Measurements from ENCODE around the gene GPR158.

GPR158 gene

GRCh38 chr10:25177754-25178135 lies 2.9 kb downstream of the GPR158 start:
- peaks cover 49% of the 10 kb centered on the region for H3K27me3 Mint-ChIP-seq
- no peaks in the 10 kb centered on the region for H3K9me3 Mint-ChIP-seq
- ATAC-seq = no peak
- no peak overlapping the region for H3K27ac Mint-ChIP-seq
- peaks cover 12% of the 10 kb centered on the region for H3K4me1 Mint-ChIP-seq
- no peak overlapping the region for H3K4me3 Mint-ChIP-seq
- H3K36me3 Mint-ChIP-seq = no peaks in the 10 kb centered on the region

GRCh38 chr10:25178411-25178810 lies 3.6 kb downstream of the GPR158 start:
- Mint-ChIP-seq H3K27me3 (peaks cover 45% of the 10 kb centered on the region), H3K4me3 (no peak overlapping the region), H3K27ac (no peak overlapping the region), H3K9me3 (no peaks in the 10 kb centered on the region), H3K4me1 (peaks cover 12% of the 10 kb centered on the region), H3K36me3 (no peaks in the 10 kb centered on the region)
- ATAC-seq = no peak

- Mint-ChIP-seq H3K4me3 (no peak overlapping the region), H3K4me1 (peaks cover 12% of the 10 kb centered on the region), H3K36me3 (no peaks in the 10 kb centered on the region), H3K27me3 (peaks cover 26% of the 10 kb centered on the region), H3K9me3 (no peaks in the 10 kb centered on the region), H3K27ac (no peak overlapping the region)
- no peak for ATAC-seq
Observed at GRCh38 chr10:25180801-25181200, 6.0 kb downstream of the GPR158 start.

- H3K27me3 Mint-ChIP-seq = peaks cover 14% of the 10 kb centered on the region
- no peak overlapping the region for H3K27ac Mint-ChIP-seq
- ATAC-seq = no peak
- H3K4me1 Mint-ChIP-seq = no peaks in the 10 kb centered on the region
- H3K4me3 Mint-ChIP-seq = no peak overlapping the region
- peaks cover 5% of the 10 kb centered on the region for H3K36me3 Mint-ChIP-seq
- H3K9me3 Mint-ChIP-seq = no peaks in the 10 kb centered on the region
Observed at GRCh38 chr10:25182636-25183035, 7.8 kb downstream of the GPR158 start.

GRCh38 chr10:25191162-25191895 lies 16.5 kb downstream of the GPR158 start:
- peaks cover 2% of the 10 kb centered on the region for H3K9me3 Mint-ChIP-seq
- no peak for ATAC-seq
- no peak overlapping the region for H3K27ac Mint-ChIP-seq
- H3K27me3 Mint-ChIP-seq = peaks cover 2% of the 10 kb centered on the region
- no peak overlapping the region for H3K4me3 Mint-ChIP-seq
- H3K4me1 Mint-ChIP-seq = no peaks in the 10 kb centered on the region
- no peaks in the 10 kb centered on the region for H3K36me3 Mint-ChIP-seq

- no peak for ATAC-seq
- Mint-ChIP-seq H3K4me1 (no peaks in the 10 kb centered on the region), H3K9me3 (peaks cover 8% of the 10 kb centered on the region), H3K4me3 (no peak overlapping the region), H3K27me3 (no peaks in the 10 kb centered on the region), H3K27ac (no peak overlapping the region), H3K36me3 (no peaks in the 10 kb centered on the region)
Observed at GRCh38 chr10:25198151-25198550, 23.4 kb downstream of the GPR158 start.

GRCh38 chr10:25206693-25207414 lies 32.1 kb downstream of the GPR158 start:
- Mint-ChIP-seq H3K27ac (no peak overlapping the region), H3K4me1 (no peaks in the 10 kb centered on the region), H3K4me3 (no peak overlapping the region), H3K27me3 (no peaks in the 10 kb centered on the region), H3K9me3 (no peaks in the 10 kb centered on the region), H3K36me3 (no peaks in the 10 kb centered on the region)
- ATAC-seq = no peak

GRCh38 chr10:25209618-25210017 lies 34.8 kb downstream of the GPR158 start:
- Mint-ChIP-seq H3K27ac (no peak overlapping the region), H3K9me3 (no peaks in the 10 kb centered on the region), H3K27me3 (no peaks in the 10 kb centered on the region), H3K36me3 (no peaks in the 10 kb centered on the region), H3K4me1 (no peaks in the 10 kb centered on the region), H3K4me3 (no peak overlapping the region)
- ATAC-seq = no peak

GRCh38 chr10:25210265-25210664 lies 35.5 kb downstream of the GPR158 start:
- H3K36me3 Mint-ChIP-seq = no peaks in the 10 kb centered on the region
- H3K27me3 Mint-ChIP-seq = no peaks in the 10 kb centered on the region
- H3K4me1 Mint-ChIP-seq = no peaks in the 10 kb centered on the region
- H3K9me3 Mint-ChIP-seq = no peaks in the 10 kb centered on the region
- no peak for ATAC-seq
- no peak overlapping the region for H3K4me3 Mint-ChIP-seq
- H3K27ac Mint-ChIP-seq = no peak overlapping the region

GRCh38 chr10:25220156-25220555 lies 45.4 kb downstream of the GPR158 start:
- no peaks in the 10 kb centered on the region for H3K36me3 Mint-ChIP-seq
- H3K27me3 Mint-ChIP-seq = no peaks in the 10 kb centered on the region
- no peaks in the 10 kb centered on the region for H3K4me1 Mint-ChIP-seq
- H3K9me3 Mint-ChIP-seq = no peaks in the 10 kb centered on the region
- ATAC-seq = no peak
- H3K4me3 Mint-ChIP-seq = no peak overlapping the region
- no peak overlapping the region for H3K27ac Mint-ChIP-seq

GRCh38 chr10:25222085-25222660 lies 47.4 kb downstream of the GPR158 start:
- Mint-ChIP-seq H3K4me3 (no peak overlapping the region), H3K9me3 (no peaks in the 10 kb centered on the region), H3K27ac (no peak overlapping the region), H3K4me1 (no peaks in the 10 kb centered on the region), H3K27me3 (no peaks in the 10 kb centered on the region), H3K36me3 (no peaks in the 10 kb centered on the region)
- ATAC-seq = no peak

- Mint-ChIP-seq H3K4me1 (no peaks in the 10 kb centered on the region), H3K9me3 (no peaks in the 10 kb centered on the region), H3K27ac (no peak overlapping the region), H3K4me3 (no peak overlapping the region), H3K36me3 (no peaks in the 10 kb centered on the region), H3K27me3 (no peaks in the 10 kb centered on the region)
- no peak for ATAC-seq
Observed at GRCh38 chr10:25226775-25227682, 52.2 kb downstream of the GPR158 start.

- H3K27me3 Mint-ChIP-seq = no peaks in the 10 kb centered on the region
- peaks cover 3% of the 10 kb centered on the region for H3K9me3 Mint-ChIP-seq
- no peak for ATAC-seq
Observed at GRCh38 chr10:25231751-25232150, 57.0 kb downstream of the GPR158 start.

GRCh38 chr10:25232204-25232603 lies 57.4 kb downstream of the GPR158 start:
- Mint-ChIP-seq H3K9me3 (peaks cover 3% of the 10 kb centered on the region), H3K4me1 (no peaks in the 10 kb centered on the region), H3K36me3 (no peaks in the 10 kb centered on the region), H3K27ac (no peak overlapping the region), H3K4me3 (no peak overlapping the region), H3K27me3 (no peaks in the 10 kb centered on the region)
- ATAC-seq = no peak

More at GRCh38 chr10:25231751-25232150, 57.0 kb downstream of the GPR158 start:
- no peak overlapping the region for H3K4me3 Mint-ChIP-seq
- no peaks in the 10 kb centered on the region for H3K36me3 Mint-ChIP-seq
- no peaks in the 10 kb centered on the region for H3K4me1 Mint-ChIP-seq
- H3K27ac Mint-ChIP-seq = no peak overlapping the region

- Mint-ChIP-seq H3K4me1 (no peaks in the 10 kb centered on the region), H3K36me3 (no peaks in the 10 kb centered on the region), H3K9me3 (no peaks in the 10 kb centered on the region), H3K4me3 (no peak overlapping the region), H3K27me3 (no peaks in the 10 kb centered on the region), H3K27ac (no peak overlapping the region)
- peak; percentile 39 for ATAC-seq
Observed at GRCh38 chr10:25245165-25245564, 70.4 kb downstream of the GPR158 start.
